ENCODE data around the gene TMTC3. TPM values are rescaled to one million over a fixed set of nuclear protein-coding genes. Genes with fewer than 3 reads are reported as not detected.

The TMTC3 gene
- total and polyA plus RNA-seq, 2 of the 8 experiments (the other 6 are each of a cell fraction or from before 2014, with no cell fraction given): 7.0 to 45.1 TPM

DNA sequence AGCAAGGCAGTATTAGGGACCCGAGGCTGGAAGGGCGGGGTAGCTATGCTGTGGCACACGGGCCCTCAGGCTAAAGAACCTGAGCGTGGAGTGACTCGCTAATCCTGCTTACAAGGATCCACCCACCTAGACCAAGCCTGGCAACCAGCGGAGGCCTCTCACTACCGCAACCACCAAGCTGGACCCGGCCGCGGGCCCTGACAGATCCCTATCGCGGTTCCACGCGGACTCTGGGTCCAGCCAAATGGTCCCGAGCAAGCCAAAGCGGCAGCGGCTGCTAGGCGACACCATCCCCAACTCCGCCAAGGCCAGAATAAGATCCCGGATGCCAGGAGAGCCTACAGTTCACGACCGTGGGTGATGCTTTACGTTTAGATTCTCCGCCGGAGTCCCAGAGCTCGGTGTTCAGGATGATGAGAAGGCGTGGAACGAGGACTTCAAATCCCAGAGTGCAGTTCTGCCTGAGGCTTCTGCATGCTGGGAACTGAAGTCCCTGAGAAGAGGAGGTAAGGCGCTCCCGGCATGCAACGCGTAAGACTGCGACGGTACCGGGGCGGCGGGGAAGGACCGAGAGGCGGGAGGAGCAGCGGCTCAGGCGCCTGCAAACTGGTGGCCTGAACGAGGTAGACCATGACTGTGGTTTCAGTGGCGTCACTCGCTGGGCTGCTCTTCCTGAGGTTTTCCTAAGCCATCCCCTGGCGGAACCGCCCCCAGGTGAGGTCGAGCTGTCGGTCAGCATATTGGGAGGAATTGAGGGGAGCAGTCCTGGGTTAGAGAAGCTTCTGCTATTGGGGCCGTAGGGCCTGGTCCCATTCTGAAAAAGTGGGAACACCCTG lies at the start of gene TMTC3, which contains the start of gene CEP290 (continued):
- TF ChIP-seq MAFK (IDR thresholded peaks at IDR 0.05; ENCODE audit: low read depth, low read length): no peak
- TF ChIP-seq BRCA1 (IDR thresholded peaks at IDR 0.05; ENCODE audit: low read depth, low read length): no peak
- TF ChIP-seq, protein P1, sequence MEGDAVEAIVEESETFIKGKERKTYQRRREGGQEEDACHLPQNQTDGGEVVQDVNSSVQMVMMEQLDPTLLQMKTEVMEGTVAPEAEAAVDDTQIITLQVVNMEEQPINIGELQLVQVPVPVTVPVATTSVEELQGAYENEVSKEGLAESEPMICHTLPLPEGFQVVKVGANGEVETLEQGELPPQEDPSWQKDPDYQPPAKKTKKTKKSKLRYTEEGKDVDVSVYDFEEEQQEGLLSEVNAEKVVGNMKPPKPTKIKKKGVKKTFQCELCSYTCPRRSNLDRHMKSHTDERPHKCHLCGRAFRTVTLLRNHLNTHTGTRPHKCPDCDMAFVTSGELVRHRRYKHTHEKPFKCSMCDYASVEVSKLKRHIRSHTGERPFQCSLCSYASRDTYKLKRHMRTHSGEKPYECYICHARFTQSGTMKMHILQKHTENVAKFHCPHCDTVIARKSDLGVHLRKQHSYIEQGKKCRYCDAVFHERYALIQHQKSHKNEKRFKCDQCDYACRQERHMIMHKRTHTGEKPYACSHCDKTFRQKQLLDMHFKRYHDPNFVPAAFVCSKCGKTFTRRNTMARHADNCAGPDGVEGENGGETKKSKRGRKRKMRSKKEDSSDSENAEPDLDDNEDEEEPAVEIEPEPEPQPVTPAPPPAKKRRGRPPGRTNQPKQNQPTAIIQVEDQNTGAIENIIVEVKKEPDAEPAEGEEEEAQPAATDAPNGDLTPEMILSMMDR (IDR thresholded peaks at IDR 0.05; ENCODE audit: control extremely low read depth in 1 of 3, insufficient read depth in 1 of 3, low read depth in 1 of 3, low read length in 3 of 3): no peak
- no peak for TF ChIP-seq CTBP2 (IDR thresholded peaks at IDR 0.05; ENCODE audit: borderline replicate concordance, insufficient read depth, insufficient read length, low read length)
- TF ChIP-seq, protein P2, sequence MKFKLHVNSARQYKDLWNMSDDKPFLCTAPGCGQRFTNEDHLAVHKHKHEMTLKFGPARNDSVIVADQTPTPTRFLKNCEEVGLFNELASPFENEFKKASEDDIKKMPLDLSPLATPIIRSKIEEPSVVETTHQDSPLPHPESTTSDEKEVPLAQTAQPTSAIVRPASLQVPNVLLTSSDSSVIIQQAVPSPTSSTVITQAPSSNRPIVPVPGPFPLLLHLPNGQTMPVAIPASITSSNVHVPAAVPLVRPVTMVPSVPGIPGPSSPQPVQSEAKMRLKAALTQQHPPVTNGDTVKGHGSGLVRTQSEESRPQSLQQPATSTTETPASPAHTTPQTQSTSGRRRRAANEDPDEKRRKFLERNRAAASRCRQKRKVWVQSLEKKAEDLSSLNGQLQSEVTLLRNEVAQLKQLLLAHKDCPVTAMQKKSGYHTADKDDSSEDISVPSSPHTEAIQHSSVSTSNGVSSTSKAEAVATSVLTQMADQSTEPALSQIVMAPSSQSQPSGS (IDR thresholded peaks at IDR 0.05; ENCODE audit: low read length): no peak
- no peak for TF ChIP-seq NRF1 (IDR thresholded peaks at IDR 0.05; ENCODE audit: low read depth, low read length)
- TF ChIP-seq JUN (IDR thresholded peaks at IDR 0.05; ENCODE audit: low read depth, low read length): no peak
- no peak for TF ChIP-seq CEBPB (IDR thresholded peaks at IDR 0.05; ENCODE audit: low read depth, low read length)
- TF ChIP-seq GABPA (IDR thresholded peaks at IDR 0.05; ENCODE audit: borderline replicate concordance, insufficient read depth, low read length): no peak
- peak; percentile 50; the same call in 1 of the 2 replicates for TF ChIP-seq KDM1A (IDR thresholded peaks at IDR 0.05; ENCODE audit: borderline replicate concordance, low read length)
- peak; percentile 44 for TF ChIP-seq PHF8 (conservative IDR thresholded peaks at IDR 0.05; ENCODE audit: low read depth, low read length)
- TF ChIP-seq JUND (IDR thresholded peaks at IDR 0.05; ENCODE audit: low read length): no peak
- TF ChIP-seq EP300 (IDR thresholded peaks at IDR 0.05; ENCODE audit: borderline replicate concordance in 1 of 2, low read depth in 2 of 2, low read length in 2 of 2): no peak
- TF ChIP-seq RNF2 (IDR thresholded peaks at IDR 0.05; ENCODE audit: borderline replicate concordance, low read depth, low read length, missing control alignments, poor library complexity, severe bottlenecking): no peak
- TF ChIP-seq POU5F1 (IDR thresholded peaks at IDR 0.05; ENCODE audit: low read depth, low read length): no peak
- TF ChIP-seq, protein P3, sequence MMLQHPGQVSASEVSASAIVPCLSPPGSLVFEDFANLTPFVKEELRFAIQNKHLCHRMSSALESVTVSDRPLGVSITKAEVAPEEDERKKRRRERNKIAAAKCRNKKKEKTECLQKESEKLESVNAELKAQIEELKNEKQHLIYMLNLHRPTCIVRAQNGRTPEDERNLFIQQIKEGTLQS (IDR thresholded peaks at IDR 0.05; ENCODE audit: insufficient read depth, low read depth, low read length): peak; percentile 90
- no peak for TF ChIP-seq BCL11A (IDR thresholded peaks at IDR 0.05; ENCODE audit: low read depth in 2 of 2, low read length in 2 of 2)

All from H1 (cell line).